Activated CD4-positive, CD25-positive, alpha-beta regulatory T cell treated with anti-CD3 and anti-CD28 coated beads, Interleukin-2, amount 50 U/mL, for 72 hours (primary cell): ENCODE data around the gene IL21R.

Source experiments
- DNase-seq: peaks from one replicate; pipeline ENCODE4 v3.0.0; 2021

IL21R gene

DNA sequence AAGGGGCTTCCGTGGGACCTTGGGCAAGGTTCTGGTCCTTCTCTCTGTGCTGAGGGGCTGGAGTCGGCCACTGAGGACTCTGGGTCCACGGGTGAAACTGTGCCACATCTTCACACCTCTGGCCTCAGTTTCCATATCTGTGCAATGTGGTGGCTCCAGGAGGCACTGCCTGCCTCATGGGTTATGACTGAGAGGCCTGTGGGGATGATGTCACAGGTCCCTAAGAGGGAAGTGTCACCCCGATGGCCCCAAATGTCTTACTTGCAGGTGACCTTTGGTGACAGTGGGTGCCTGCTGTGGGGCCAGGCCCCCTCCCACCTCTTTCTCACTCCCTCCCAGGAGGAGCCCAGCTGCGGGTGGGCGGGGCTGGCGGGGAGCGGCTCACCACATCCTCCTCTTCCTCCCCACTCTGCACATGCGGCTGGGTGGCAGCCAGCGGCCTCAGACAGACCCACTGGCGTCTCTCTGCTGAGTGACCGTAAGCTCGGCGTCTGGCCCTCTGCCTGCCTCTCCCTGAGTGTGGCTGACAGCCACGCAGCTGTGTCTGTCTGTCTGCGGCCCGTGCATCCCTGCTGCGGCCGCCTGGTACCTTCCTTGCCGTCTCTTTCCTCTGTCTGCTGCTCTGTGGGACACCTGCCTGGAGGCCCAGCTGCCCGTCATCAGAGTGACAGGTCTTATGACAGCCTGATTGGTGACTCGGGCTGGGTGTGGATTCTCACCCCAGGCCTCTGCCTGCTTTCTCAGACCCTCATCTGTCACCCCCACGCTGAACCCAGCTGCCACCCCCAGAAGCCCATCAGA lies at the start of gene IL21R:
Gene IL21R, plus strand, starts transcription at position 407 of the 801 bp plus-strand sequence. CDS start 27,898 bp downstream, outside the sequence.
- DNase-seq, result peak; percentile 87

DNA sequence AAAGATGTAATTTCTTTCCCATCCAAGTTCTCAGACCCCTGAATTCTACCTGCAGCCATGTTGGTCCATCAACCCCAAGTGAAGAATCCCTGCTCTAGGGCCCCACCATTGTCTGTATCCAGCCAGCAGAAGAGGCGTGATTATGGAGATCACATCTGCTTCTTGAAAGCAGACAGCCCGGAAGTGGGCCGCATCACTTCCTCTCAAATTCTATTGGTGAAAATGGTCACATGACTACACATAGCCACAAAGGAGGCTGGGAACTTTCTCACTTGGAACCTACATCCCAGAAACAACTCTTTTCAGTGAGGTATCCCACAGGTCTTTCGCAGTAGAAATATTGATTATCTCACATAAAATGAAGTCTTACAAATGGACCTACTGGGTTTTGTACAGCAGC lies 48.1 kb upstream of the IL21R start:
- DNase-seq, result no peak

DNA sequence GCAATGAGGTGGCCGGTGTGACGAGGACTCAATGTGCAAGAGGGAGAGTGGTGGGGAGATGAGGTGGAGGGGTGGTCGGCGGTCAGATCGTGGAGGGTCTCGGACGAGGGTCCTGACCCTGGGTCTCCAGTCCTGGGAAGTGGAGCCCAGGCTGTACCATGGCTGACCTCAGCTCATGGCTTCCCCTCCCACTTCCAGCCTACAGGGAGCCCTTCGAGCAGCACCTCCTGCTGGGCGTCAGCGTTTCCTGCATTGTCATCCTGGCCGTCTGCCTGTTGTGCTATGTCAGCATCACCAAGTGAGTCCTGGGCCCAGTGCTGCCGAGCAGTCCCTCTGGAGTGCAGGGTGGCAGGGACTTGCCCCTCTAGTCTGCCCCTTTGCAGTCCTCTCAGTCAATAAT lies 46.4 kb upstream of the IL21R start:
- DNase-seq, result no peak

DNA sequence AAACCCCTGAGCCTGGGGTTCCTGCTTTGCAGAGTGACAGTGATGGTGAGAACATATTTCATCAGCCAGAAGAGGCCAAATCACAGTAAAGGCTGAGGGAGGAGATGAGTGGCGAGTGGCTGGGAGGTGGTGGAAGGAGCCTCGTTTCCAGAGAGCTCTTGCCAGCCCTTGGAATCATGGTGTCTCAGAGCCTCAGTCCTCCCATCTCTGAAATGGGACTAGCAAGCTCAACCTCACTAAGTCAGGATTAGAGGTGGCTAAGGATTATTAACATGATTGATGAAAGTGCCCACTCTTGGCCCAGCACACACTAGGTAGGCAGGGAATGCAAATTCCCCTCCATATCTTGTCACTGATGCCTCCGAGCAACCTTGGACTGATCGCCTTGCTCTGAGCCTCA lies 45.2 kb upstream of the IL21R start:
- DNase-seq, result no peak

DNA sequence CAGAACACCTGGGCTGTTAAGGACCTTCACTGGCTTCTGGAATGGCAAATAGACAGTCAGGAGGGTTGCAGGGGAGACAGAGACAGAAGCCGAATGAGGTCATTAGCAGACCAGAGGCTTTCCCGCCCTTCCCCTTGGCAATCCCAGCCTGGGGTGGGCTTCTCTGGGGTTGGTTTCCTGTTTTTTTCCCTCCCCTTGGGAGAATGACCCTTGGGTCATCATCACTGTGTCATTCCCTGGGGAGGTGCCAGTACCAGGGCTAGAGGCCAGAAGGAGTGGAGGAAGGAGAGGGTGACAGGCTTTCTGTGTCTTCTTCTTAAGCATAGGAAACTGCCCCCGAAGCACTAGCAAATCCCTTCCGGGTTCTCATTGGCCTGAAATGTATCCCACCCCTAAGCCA lies 42.9 kb upstream of the IL21R start:
- DNase-seq, result no peak

DNA sequence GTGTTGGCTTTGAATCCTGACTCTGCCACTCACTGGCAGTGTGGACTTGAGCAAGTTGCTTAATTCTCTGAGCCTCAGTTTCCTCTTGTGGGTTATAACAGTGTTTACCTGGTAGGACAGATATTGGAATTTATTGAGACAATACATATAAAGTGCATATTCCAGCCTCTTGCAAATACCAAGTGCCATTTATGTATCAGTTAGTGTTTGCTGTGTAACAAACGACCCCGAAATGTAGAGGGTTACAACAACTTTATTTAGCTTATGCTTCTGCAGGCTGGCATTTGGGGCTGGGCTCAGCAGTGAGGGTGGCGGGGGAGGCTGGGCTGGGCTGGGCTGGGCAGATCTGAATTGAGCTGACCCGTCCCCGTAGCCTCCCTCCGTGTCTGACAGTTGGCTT lies 42.4 kb upstream of the IL21R start:
- no peak for DNase-seq

DNA sequence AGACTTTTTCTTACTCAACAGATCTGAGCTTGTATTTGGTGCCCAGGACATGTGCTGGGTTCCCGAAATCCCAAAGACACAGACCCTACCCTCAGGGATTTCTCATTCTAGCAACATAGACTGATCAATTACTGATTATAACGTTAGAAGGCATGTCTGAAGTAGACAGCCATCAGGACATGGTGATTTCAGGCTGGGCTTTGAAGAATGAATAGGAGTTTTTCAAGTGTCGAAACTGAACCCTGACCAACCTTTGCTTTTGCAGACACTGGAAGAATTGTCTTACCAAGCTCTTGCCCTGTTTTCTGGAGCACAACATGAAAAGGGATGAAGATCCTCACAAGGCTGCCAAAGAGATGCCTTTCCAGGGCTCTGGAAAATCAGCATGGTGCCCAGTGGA lies 40.0 kb upstream of the IL21R start:
- DNase-seq, result no peak

DNA sequence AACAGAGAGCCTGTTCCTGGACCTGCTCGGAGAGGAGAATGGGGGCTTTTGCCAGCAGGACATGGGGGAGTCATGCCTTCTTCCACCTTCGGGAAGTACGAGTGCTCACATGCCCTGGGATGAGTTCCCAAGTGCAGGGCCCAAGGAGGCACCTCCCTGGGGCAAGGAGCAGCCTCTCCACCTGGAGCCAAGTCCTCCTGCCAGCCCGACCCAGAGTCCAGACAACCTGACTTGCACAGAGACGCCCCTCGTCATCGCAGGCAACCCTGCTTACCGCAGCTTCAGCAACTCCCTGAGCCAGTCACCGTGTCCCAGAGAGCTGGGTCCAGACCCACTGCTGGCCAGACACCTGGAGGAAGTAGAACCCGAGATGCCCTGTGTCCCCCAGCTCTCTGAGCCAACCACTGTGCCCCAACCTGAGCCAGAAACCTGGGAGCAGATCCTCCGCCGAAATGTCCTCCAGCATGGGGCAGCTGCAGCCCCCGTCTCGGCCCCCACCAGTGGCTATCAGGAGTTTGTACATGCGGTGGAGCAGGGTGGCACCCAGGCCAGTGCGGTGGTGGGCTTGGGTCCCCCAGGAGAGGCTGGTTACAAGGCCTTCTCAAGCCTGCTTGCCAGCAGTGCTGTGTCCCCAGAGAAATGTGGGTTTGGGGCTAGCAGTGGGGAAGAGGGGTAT lies 39.3 kb upstream of the IL21R start:
- DNase-seq, result no peak

DNA sequence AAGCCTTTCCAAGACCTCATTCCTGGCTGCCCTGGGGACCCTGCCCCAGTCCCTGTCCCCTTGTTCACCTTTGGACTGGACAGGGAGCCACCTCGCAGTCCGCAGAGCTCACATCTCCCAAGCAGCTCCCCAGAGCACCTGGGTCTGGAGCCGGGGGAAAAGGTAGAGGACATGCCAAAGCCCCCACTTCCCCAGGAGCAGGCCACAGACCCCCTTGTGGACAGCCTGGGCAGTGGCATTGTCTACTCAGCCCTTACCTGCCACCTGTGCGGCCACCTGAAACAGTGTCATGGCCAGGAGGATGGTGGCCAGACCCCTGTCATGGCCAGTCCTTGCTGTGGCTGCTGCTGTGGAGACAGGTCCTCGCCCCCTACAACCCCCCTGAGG lies 38.7 kb upstream of the IL21R start:
- DNase-seq, result no peak

DNA sequence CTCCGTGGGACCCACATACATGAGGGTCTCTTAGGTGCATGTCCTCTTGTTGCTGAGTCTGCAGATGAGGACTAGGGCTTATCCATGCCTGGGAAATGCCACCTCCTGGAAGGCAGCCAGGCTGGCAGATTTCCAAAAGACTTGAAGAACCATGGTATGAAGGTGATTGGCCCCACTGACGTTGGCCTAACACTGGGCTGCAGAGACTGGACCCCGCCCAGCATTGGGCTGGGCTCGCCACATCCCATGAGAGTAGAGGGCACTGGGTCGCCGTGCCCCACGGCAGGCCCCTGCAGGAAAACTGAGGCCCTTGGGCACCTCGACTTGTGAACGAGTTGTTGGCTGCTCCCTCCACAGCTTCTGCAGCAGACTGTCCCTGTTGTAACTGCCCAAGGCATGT lies 38.2 kb upstream of the IL21R start:
- DNase-seq, result no peak

DNA sequence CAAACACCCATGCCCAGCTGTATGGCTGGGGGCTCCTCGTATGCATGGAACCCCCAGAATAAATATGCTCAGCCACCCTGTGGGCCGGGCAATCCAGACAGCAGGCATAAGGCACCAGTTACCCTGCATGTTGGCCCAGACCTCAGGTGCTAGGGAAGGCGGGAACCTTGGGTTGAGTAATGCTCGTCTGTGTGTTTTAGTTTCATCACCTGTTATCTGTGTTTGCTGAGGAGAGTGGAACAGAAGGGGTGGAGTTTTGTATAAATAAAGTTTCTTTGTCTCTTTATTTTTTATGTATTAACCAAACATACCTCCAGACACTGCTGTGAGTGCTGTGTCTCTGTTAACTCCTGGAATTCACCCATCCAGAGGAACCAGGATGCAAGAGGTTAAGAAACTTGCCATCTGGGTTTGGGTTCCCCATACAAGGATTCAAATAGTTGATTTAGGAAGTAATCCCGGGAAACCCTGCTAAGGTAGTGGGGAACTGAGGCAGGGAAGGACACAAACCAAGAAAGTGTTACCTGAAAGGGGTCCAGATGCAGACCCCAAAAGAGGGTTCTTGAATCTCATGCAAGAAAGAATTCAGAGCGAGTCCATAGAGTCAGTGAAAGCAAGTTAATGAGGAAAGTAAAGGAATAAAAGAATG lies 37.4 kb upstream of the IL21R start:
- no peak for DNase-seq

DNA sequence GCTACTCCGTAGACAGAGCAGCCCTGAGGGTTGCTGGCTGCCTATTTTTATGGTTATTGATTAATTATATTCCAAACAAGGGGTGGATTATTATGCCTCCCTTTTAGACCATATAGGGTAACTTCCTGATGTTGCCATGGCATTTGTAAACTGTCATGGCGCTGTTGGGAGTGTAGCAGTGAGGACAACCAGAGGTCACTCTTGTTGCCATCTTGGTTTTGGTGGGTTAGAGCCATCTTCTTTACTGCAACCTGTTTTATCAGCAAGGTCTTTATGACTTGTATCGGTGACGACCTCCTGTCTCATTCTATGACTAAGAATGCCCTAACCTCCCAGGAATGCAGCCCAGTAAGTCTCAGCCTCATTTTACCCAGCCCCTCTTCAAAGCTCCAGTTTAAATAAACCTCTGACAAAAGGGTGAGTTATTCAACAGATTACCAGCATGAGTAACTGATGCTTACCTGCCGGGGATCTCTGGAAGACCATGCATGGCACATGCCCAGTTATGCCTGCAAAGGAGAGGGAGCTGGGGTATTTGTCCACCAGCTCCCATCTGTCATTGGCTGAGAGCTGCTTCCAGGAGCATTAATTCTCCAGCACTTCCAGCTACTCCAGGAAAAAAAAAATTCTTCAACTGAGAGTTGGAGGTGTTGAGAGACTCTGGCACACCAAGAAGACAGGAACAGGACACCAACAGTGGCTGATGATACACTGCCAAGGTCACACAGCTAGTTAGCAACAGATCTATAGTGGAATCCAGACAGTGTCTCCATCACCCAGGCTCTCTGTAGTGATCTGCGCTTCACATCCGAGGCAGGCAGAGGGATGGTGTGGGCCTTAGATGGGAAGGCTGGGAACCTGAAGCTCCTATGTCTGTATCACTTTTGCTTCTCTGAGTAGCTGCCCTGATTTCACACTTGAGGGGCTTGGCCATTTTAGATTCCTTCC lies 36.6 kb upstream of the IL21R start:
- DNase-seq, result no peak

DNA sequence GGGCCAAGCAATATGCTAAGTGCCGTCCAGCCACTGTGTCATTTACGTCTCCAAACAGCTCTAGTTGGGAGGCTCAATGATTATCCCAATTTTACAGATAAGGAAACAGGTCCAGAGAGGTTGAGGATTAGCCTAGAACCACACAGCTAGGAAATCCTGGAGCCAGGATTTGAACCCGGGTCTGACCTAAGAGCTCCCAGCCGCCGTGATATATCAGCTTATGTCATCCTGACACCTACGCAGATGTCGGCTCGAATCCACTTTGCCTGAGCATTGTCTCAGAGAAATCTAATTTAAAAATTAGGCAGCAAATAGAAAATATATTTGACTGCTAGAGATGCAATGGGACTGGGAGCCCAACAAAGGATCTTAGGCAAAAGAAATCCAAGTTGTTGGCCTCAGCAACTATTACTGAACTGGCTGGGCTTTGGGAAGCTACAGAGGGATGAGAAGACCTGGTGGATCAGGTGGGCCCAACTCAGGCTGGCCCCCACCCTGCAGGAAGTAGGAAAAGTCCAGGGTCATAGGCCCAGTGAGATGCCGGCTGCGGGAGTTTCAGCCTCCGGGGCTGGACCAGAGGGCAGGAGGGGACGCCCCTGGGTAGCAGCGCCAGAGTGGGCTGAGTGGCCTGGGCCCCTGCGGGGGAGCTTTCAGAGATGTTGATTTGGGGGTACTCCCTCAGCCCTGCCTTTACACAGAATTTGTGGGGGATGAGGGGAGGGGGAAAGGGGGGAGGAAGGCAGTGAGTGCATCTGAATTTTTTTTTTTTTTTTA lies 35.1 kb upstream of the IL21R start:
- no peak for DNase-seq

DNA sequence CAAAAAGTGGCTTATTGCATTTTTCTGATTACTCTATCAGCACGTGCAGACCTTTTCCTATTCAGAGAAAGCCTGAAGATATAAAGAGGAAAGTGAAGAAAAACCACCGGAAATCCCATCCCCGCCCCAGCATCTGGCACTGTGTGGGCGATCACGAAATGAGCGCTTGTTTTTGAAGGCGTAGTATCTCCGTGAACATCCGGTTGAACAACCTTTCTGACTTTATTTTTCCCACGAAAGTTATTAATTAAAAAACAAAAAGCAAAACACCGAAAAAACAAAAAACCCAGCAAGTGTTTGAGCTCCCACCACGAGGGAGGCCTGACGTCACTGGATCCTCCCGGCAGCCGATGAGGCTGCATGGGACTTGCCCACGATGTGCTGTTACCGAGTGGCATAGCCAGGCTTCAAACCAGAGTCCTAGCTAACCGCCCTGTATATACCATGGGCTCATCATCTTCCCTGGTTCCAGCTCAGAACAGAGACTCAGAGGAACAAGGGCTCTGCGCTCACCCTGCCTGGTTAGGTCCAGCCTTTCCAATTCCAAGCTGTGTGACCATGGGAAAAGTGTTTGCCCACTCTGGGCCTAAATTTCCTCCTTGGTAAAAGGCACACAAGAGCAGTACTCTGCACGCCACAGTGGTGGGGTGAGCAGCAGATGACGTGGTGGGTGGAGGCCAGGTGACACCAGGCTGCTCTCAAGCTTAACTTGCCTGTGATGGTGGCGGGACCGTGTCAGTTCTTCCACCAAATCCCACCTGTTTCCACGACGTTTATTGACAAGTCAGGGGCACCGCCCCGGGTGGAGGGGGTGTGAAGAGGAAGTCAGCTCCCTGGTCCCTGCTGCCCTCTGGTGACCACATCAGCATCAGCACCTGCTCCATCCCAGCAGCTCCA lies 34.3 kb upstream of the IL21R start:
- DNase-seq, result peak; percentile 74

DNA sequence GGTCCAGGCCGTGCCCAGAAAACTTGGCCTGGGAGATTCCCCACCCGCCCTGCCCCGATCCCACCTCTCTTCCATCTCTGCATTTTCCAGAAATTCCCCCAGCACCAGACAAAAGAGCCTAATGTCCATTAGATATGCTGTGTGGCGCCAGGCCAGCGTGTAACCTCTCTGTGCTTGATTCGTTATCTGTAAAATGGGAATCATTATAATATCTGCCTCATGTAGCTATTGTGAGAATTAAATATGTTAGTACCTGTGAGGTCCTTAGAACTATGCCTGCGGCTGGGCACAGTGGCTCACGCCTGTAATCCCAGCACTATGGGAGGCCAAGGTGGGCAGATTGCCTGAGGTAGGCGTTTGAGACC lies 33.6 kb upstream of the IL21R start:
- no peak for DNase-seq

DNA sequence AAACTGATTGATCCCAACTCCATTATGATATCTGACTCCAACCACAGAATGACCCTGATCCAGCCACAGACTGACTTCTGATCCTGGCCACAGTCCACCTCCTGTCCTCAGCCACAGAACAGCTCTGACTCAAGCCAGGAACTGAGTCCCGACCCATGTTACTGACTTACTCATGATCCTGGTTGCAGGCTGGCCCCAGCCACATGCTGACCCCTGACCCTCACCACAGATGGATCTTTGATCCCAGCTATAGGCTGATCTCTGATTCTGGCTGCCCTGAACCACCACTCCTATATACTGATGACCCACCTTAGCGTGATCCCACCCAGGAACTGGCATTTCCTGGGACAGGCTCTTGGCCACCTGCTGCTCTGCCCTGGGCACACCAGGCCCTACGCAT lies 32.2 kb upstream of the IL21R start:
- DNase-seq, result no peak

DNA sequence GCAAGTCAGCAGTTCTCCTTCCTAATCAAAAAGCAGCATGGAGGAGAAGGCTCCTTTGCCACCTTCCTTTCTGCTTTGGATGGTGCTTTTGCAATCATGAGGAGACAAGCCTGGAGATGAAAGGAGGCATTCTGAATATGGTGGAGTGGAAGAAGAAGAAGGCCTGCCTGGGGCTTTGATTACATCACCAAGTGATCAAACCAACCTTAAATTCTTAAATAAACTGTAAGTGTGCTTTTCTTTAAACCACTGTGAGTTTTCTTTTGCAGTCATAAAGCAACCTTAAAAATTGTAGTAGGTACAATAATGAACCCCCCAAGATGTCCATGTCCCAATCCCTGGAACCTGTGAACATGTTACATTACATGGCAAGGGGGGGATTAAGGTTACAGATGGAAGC lies 31.7 kb upstream of the IL21R start:
- DNase-seq, result no peak

DNA sequence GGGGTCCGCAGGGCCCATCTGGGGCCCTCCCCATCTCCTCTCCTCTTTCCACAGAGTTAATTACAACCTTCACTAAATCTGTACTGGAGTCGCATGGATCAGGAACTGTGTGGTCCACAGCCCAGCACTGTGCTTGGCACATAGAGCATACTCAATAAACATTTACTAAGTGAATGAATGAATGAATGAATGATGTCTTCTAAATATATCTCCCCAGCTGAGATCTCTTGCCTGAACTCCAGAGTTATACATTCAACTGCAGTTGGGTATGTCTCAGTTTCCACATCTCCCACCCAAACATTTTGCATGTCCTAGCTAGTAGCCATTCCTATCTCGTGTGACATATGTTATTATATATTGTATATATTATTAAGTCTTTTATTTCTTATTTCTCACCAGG lies 28.7 kb upstream of the IL21R start:
- no peak for DNase-seq

DNA sequence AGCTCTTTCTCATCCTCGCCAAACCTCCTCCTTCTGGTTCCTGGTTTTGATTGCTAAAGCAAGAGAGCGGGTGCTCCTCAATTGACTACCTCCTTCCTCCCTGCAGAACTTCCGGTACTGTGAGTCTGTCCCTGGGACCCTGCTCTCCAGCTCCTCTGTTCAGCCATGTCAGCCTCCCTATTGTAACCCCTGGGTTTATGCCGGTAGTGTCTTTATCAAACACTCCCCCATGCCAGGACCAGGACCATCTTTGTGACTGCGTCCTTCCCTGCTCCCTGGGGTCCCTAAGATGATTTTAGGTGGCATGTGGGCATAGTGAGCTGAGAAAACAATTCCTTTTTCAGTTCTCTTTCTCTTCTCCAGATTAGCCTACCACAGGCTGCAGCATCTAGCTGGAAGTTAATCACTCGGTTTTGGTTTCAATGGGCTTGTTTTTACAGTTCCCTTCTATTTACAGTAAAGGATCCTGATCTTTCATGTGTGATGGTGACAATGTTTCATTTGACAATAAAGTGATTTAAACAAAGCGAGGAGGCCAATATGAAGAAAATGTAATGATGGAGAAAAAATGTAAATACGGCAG lies 27.7 kb upstream of the IL21R start:
- no peak for DNase-seq

DNA sequence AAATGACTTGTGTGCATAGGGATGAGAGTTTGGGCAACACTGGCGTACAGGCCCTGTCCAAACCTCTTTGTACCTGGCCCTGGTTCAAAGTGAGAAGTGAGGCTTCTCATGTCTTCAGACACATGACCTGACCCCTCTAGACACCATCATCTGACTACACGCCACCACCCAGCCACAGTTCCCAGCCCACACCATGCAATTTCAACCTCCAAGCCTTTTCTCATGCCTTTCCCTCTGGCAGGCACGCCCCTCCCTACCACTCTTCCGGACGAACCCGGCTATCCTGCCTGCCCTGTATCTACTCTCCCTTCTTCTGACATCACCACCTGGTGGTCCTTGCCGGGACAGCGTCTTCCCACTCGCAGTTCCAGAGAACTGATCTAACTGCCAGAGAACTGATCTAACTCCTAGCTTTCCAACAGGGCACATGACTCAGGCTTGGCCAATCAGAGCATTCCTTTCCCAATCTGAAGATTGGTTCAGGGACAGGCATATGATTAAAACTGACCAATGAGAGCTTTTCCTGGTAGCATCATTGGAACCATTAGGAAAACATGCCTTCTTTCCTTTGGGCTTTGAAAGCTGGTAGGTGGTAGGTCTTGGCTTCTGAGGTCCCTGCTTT lies 27.1 kb upstream of the IL21R start:
- no peak for DNase-seq
